GM12864 (cell line): Measurements from ENCODE around the gene STPG2.

Source experiments
- DNase-seq: peaks from one replicate; pipeline ENCODE4 v3.0.0-alpha.2; 2011; ENCODE audit warnings: low read depth
- H3K4me3 ChIP-seq: 2 replicates; pipeline ENCODE4 v1.5.1; 2011; ENCODE audit warnings: mild to moderate bottlenecking, low read depth, low read length, control low read depth
- CTCF ChIP-seq: IDR thresholded peaks from 2 replicates; pipeline ENCODE4 v1.5.1; 2011; ENCODE audit warnings: low read depth, mild to moderate bottlenecking, moderate library complexity, low read length, control low read depth, inconsistent platforms; ENCODE audit errors: missing control alignments

STPG2 gene

GRCh38 chr4:98098764-98099163 is 44.5 kb downstream of the STPG2 start:
- DNase-seq = no peak
- no peak for TF ChIP-seq CTCF
- no peak overlapping the region for H3K4me3 ChIP-seq

- no peak for TF ChIP-seq CTCF
- no peak for DNase-seq
- H3K4me3 ChIP-seq = no peak overlapping the region
Measured at GRCh38 chr4:98094118-98094517, 49.2 kb downstream of the STPG2 start.

- DNase-seq = no peak
- TF ChIP-seq CTCF = no peak
- H3K4me3 ChIP-seq = no peak overlapping the region
Measured at GRCh38 chr4:98093662-98094061, 49.6 kb downstream of the STPG2 start.

- DNase-seq = no peak
- TF ChIP-seq CTCF = peak; percentile 29
- no peak overlapping the region for H3K4me3 ChIP-seq
Measured at GRCh38 chr4:98092833-98093439, 50.3 kb downstream of the STPG2 start.

GRCh38 chr4:98081936-98082335 is 61.3 kb downstream of the STPG2 start:
- DNase-seq = no peak
- no peak overlapping the region for H3K4me3 ChIP-seq
- no peak for TF ChIP-seq CTCF

GRCh38 chr4:98068495-98068894 is 74.8 kb downstream of the STPG2 start:
- no peak for DNase-seq
- H3K4me3 ChIP-seq = no peak overlapping the region
- no peak for TF ChIP-seq CTCF

GRCh38 chr4:98055800-98056501 is 87.3 kb downstream of the STPG2 start:
- DNase-seq = no peak

More at GRCh38 chr4:98055800-98056501, 87.3 kb downstream of the STPG2 start:
- H3K4me3 ChIP-seq = no peak overlapping the region
- TF ChIP-seq CTCF = peak; percentile 9
